Upper lobe of left lung (tissue), 4 donors: ENCODE measurements around the gene AMBP.

Source experiments
- EP300 ChIP-seq, 4 donors: sonication (generic); formaldehyde crosslinking; IDR thresholded peaks; one replicate each; pipeline ENCODE4 v1.5.1; 2017; ENCODE audit warnings: antibody characterized with exemption in 4 of 4, control low read depth in 2 of 4
- POLR2A ChIP-seq, 4 donors: fragments of 450-650 bp; IDR thresholded peaks; one replicate each; pipeline ENCODE4 v1.5.1; 2016 to 2017; ENCODE audit warnings: antibody characterized with exemption in 4 of 4, mild to moderate bottlenecking in 2 of 4
- POLR2AphosphoS5 ChIP-seq, 2 donors: sonication (generic); formaldehyde crosslinking; IDR thresholded peaks; one replicate each; pipeline ENCODE4 v1.5.1; 2017; ENCODE audit warnings: antibody characterized with exemption in 2 of 2
- TF ChIP-seq, protein P1 (sequence below), 6 experiments: fragments of 450-650 bp in 4 of 6; fragments of 200-600 bp in 2 of 6; sonication (generic) in 2 of 6; IDR thresholded peaks; one replicate each; pipeline ENCODE4 v1.5.1; 2016 to 2019; ENCODE audit warnings: antibody characterized with exemption in 6 of 6

DNA sequence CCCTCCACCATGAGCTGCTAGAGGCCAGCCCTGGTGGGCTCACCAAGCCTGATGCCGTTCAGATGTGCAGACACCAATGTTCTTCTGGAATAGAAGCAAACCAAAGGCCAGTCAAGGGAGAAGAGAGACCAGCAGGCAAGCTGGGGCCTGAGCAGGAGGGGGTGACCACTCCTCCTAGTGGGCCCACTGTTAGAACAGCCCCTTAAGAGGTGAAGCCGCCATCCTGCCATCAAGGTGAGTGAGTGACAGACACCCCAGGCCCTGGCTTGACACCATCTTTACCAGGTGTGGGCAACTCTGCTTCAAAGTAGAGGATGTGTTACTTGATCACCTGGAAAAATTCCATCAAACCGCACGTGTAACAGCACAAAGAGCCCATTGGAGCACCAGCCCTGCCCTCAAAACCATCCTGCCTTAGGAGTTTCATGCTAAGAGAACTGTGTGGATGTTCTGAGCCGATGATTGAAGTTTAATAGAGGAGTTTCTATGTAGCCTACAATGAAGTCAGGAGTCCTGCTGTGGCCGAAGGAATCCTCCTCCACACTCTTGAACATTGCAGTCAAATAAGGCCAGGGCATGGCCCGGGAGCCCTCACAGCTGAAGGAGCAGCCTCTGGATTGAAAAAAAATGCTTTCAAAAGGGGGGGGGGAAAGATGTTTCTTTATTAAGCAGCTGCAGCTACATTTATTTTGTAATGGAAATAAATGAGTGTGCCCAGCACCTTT, 20.8 kb downstream of the AMBP start:
- TF ChIP-seq, protein P1, sequence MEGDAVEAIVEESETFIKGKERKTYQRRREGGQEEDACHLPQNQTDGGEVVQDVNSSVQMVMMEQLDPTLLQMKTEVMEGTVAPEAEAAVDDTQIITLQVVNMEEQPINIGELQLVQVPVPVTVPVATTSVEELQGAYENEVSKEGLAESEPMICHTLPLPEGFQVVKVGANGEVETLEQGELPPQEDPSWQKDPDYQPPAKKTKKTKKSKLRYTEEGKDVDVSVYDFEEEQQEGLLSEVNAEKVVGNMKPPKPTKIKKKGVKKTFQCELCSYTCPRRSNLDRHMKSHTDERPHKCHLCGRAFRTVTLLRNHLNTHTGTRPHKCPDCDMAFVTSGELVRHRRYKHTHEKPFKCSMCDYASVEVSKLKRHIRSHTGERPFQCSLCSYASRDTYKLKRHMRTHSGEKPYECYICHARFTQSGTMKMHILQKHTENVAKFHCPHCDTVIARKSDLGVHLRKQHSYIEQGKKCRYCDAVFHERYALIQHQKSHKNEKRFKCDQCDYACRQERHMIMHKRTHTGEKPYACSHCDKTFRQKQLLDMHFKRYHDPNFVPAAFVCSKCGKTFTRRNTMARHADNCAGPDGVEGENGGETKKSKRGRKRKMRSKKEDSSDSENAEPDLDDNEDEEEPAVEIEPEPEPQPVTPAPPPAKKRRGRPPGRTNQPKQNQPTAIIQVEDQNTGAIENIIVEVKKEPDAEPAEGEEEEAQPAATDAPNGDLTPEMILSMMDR (IDR thresholded peaks at IDR 0.05) = no peak
- no peak for TF ChIP-seq EP300 (IDR thresholded peaks at IDR 0.05)
- no peak for TF ChIP-seq POLR2AphosphoS5 (IDR thresholded peaks at IDR 0.05)
- TF ChIP-seq POLR2A (IDR thresholded peaks at IDR 0.05) = no peak
